Suprapubic skin (tissue), 3 donors: ENCODE data around the gene TDP2.

ENCODE experiments used
- CTCF ChIP-seq, 2 donors: fragments of 200-600 bp in 1 of 2; fragments of 450-650 bp in 1 of 2; sonication (generic) in 1 of 2; IDR thresholded peaks; one replicate each; pipeline ENCODE4 v1.5.1; 2016 to 2019; ENCODE audit warnings: antibody characterized with exemption in 2 of 2, mild to moderate bottlenecking in 1 of 2, moderate library complexity in 1 of 2
- EP300 ChIP-seq: sonication (generic); formaldehyde crosslinking; IDR thresholded peaks from one replicate; pipeline ENCODE4 v1.6.1; 2017; ENCODE audit warnings: antibody characterized with exemption
- POLR2A ChIP-seq, 2 donors: fragments of 450-650 bp; IDR thresholded peaks; one replicate each; pipeline ENCODE4 v1.6.1; 2017; ENCODE audit warnings: antibody characterized with exemption in 2 of 2, mild to moderate bottlenecking in 2 of 2, moderate library complexity in 2 of 2

DNA sequence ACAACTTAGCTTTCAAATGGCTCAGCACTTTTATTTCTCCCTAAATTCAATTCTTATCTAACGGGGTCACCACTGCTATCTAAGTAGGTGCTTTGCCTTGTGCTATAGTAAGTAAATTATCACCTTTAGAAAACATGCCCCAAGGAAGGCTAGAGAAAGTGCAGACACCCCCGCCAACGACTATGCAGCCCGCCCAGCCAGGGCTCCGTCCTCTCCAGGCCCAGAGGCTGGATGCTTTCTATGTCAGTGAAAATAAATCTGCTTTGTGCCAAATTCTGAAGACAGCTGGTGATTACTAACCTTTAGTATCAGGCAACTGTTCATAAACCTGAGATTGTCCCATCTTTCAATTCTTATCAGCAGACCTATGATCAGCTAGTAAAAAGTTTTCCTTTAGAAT, 35.0 kb downstream of the TDP2 start:
- TF ChIP-seq POLR2A (IDR thresholded peaks at IDR 0.05) (no peak), CTCF (IDR thresholded peaks at IDR 0.05) (no peak), EP300 (no peak)
